Endothelial cell of umbilical vein (primary cell): ENCODE data around the gene CSNK1G1. TPM values are rescaled to one million over a fixed set of nuclear protein-coding genes. Genes with fewer than 3 reads are reported as not detected.

Experiments used
- BruUV-seq: library from RNA; stranded (reverse); fragments of 400-500 nt; replicated peaks from 2 replicates; lab custom pipeline; 2021; lab: Mats Ljungman, UMichigan
- CTCF ChIA-PET: fragments of 300-600, 350-600 bp; sonication (Branson Sonifier 250); formaldehyde crosslinking; loops from one replicate; lab custom pipeline; 2021; ENCODE audit warnings: antibody characterized with exemption, inconsistent platforms; lab: Charles Lee
- POLR2A ChIA-PET: fragments of 300-600, 350-600 bp; sonication (Branson Sonifier 250); formaldehyde crosslinking; loops from one replicate; lab custom pipeline; 2021; ENCODE audit warnings: antibody characterized with exemption, inconsistent platforms; lab: Charles Lee
- DNase-seq: peaks from one replicate; pipeline ENCODE4 v3.0.0-alpha.2; 2011; ENCODE audit warnings: low read depth, low spot score
- FAIRE-seq: peaks from 2 replicates; lab custom pipeline; 2011; peaks lifted over from hg19 to GRCh38; lab: Jason Lieb, UNC
- H2AFZ ChIP-seq: 2 replicates; pipeline ENCODE4 v1.6.0; 2012; ENCODE audit warnings: low read depth, low read length, control low read depth, inconsistent platforms
- H3K27ac ChIP-seq: 2 replicates; pipeline ENCODE4 v1.5.1; 2011; ENCODE audit warnings: low read depth, mild to moderate bottlenecking, control low read depth, low read length, moderate library complexity; ENCODE audit not compliant: insufficient read depth
- H3K27me3 ChIP-seq, 2 experiments: 2 replicates each; pipeline versions ENCODE4 v1.6.0 to v1.6.1; 2011; ENCODE audit warnings: low read length in 2 of 2, mixed read lengths in 1 of 2; ENCODE audit not compliant: control insufficient read depth in 2 of 2, insufficient read depth in 2 of 2
- H3K36me3 ChIP-seq, 2 experiments: 2 replicates in 1 of 2; 3 replicates in 1 of 2; pipeline ENCODE4 v1.5.1; 2011; ENCODE audit warnings: low read length in 2 of 2, mild to moderate bottlenecking in 1 of 2, moderate library complexity in 1 of 2; ENCODE audit not compliant: control insufficient read depth in 2 of 2, insufficient read depth in 2 of 2; ENCODE audit errors: extremely low read depth in 1 of 2
- H3K4me1 ChIP-seq: 3 replicates; pipeline ENCODE4 v1.5.1; 2011; ENCODE audit warnings: mild to moderate bottlenecking, low read length; ENCODE audit not compliant: control insufficient read depth, insufficient read depth; ENCODE audit errors: extremely low read depth
- H3K4me2 ChIP-seq: 2 replicates; pipeline ENCODE4 v1.6.1; 2011; ENCODE audit warnings: low read length, control low read depth, mixed read lengths; ENCODE audit not compliant: insufficient read depth
- H3K4me3 ChIP-seq, 3 experiments: fragments of 200-600 bp in 1 of 3; sonication (generic), shearing (Covaris generic) in 1 of 3; replicated peaks in 1 of 3; 2 replicates each; pipeline ENCODE4 v1.5.1; 2011 to 2016; ENCODE audit warnings: control low read depth in 3 of 3, low read length in 3 of 3, mild to moderate bottlenecking in 2 of 3, inconsistent platforms in 1 of 3, low read depth in 1 of 3, moderate library complexity in 1 of 3; ENCODE audit not compliant: insufficient read depth in 1 of 3
- H3K79me2 ChIP-seq: 2 replicates; pipeline ENCODE4 v1.6.0; 2012; ENCODE audit warnings: low read length, inconsistent platforms; ENCODE audit not compliant: control insufficient read depth, insufficient read depth
- H3K9ac ChIP-seq: replicated peaks from 2 replicates; pipeline ENCODE3; 2011; ENCODE audit warnings: low read length, control low read depth; ENCODE audit not compliant: insufficient read depth; ENCODE audit errors: extremely low read depth
- H3K9me1 ChIP-seq: replicated peaks from 3 replicates; pipeline ENCODE4 v1.6.0; 2011; ENCODE audit warnings: mild to moderate bottlenecking, low read length; ENCODE audit not compliant: control insufficient read depth, insufficient read depth; ENCODE audit errors: extremely low read depth
- H3K9me3 ChIP-seq: replicated peaks from 2 replicates; pipeline ENCODE4 v1.5.1; 2012; ENCODE audit warnings: low read length, inconsistent platforms; ENCODE audit not compliant: control insufficient read depth, insufficient read depth
- H4K20me1 ChIP-seq: replicated peaks from 2 replicates; pipeline ENCODE3; 2011; ENCODE audit warnings: mild to moderate bottlenecking, low read length; ENCODE audit not compliant: control insufficient read depth, insufficient read depth; ENCODE audit errors: extremely low read depth
- CTCF ChIP-seq, 2 donors: IDR thresholded peaks; 1 replicate in 1 of 2; 2 replicates in 1 of 2; pipeline ENCODE4 v1.5.1; 2011; ENCODE audit warnings: low read length in 2 of 2, mild to moderate bottlenecking in 2 of 2, moderate library complexity in 2 of 2, control low read depth in 1 of 2, inconsistent platforms in 1 of 2, low read depth in 1 of 2; ENCODE audit not compliant: insufficient read depth in 1 of 2; ENCODE audit errors: extremely low read depth in 1 of 2
- FOS ChIP-seq: IDR thresholded peaks from 2 replicates; pipeline ENCODE4 v1.6.1; 2011; ENCODE audit warnings: mild to moderate bottlenecking, low read length, moderate library complexity, borderline replicate concordance; ENCODE audit not compliant: insufficient read depth
- GATA2 ChIP-seq: IDR thresholded peaks from 2 replicates; pipeline ENCODE4 v1.7.0; 2011; ENCODE audit warnings: low read depth, mild to moderate bottlenecking, moderate library complexity, mixed read lengths, low read length; ENCODE audit not compliant: insufficient read length, insufficient read depth
- JUN ChIP-seq: IDR thresholded peaks from 2 replicates; pipeline ENCODE4 v1.6.1; 2011; ENCODE audit warnings: borderline replicate concordance, low read depth; ENCODE audit not compliant: insufficient read length, insufficient read depth
- dilution Hi-C: fragments of 300-500 bp; cut with MboI; formaldehyde crosslinking; loops from one replicate; pipeline ENCODE4 v1.15.0; 2019; ENCODE audit warnings: low sequenced_read_pairs; ENCODE audit not compliant: extremely low pct_ligation_motif_present
- intact Hi-C: fragments of 100-400 bp; cut with micrococcal nuclease; formaldehyde crosslinking; loops from one replicate; pipeline ENCODE4 v1.10.0; 2022
- polyA plus RNA-seq, 4 experiments: library from polyadenylated mRNA; depleted of rRNA in 3 of 4; stranded (reverse) in 3 of 4; unstranded in 1 of 4; fragments of >200 nt; gene quantifications; 2 replicates each; pipeline versions ENCODE4 v1.2.1 to v1.2.3, GENCODE V29; 2011 to 2012; ENCODE audit warnings: missing spikeins in 1 of 4
- total RNA-seq: library from RNA; stranded (reverse); gene quantifications from 2 replicates; pipeline ENCODE4 v1.2.3, GENCODE V29; 2021
- TF ChIP-seq, protein P1 (sequence below): IDR thresholded peaks from 2 replicates; pipeline ENCODE4 v1.6.1; 2011; ENCODE audit not compliant: insufficient read depth, insufficient read length

The CSNK1G1 gene
- total and polyA plus RNA-seq, 2 donors (not counting 3 experiments of a cell fraction or from before 2014, with no cell fraction given) = 9.0 to 31.7 TPM

DNA sequence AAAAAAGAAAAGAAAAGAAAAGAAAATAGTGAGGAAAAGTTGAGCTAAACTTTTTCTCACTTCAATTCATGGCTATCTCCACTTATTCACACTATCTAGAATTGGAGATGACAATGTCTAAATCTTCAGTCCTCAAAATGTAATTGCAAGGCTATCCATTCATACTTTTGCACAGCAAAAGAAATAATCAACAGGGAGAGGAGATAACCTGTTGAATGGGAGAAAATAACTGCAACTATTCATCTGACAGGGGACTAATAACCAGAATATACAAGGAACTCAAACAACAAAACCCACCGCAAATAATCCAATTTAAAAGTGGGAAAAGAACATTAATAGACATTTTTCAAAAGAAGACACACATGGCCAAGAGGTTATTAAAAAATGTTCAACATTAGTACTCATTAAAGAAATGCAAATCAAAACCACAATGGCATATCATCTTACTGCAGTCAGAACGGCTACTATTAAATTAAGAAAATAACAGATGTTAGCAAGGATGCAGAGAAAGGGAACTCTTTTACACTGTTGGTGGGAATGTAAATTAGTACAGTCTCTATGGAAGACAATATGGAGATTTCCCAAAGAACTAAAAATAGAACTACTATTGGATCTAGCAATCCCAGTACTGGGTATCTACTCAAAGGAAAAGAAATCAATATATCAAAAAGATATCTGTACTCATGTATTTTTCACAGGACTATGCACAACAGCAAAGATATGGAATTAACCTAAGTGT lies 119.6 kb downstream of the CSNK1G1 start:
- ChIA-PET POLR2A (no interaction called here), CTCF (interaction anchor here (0.6 to 3.3 kb wide), 3 partner anchors 11 to 842 kb away, joined by 3 to 11 read pairs (median 3); no protein-coding TSS in a partner anchor)
- Histone ChIP-seq H3K9ac (no peak overlapping the region), H3K4me3 (no peak overlapping the region), H3K4me2 (no peak overlapping the region), H3K27ac (no peak overlapping the region), H2AFZ (no peak overlapping the region), H3K9me3 (no peaks in the 10 kb centered on the region), H3K27me3 (no peaks in the 10 kb centered on the region), H3K79me2 (peaks cover 14% of the 10 kb centered on the region), H4K20me1 (peaks cover 3% of the 10 kb centered on the region), H3K4me1 (peaks cover 2% of the 10 kb centered on the region), H3K9me1 (no peaks in the 10 kb centered on the region), H3K36me3 (no peaks in the 10 kb centered on the region)
- DNase-seq (no peak), FAIRE-seq (no peak)
- dilution Hi-C loops (no loop called here), intact Hi-C loops (no loop called here)
- TF ChIP-seq JUN (no peak), FOS (no peak), CTCF (IDR thresholded peaks at IDR 0.05; ENCODE audit: extremely low read depth in 1 of 2, insufficient read depth in 1 of 2, low read depth in 1 of 2, low read length in 2 of 2) (no peak), GATA2 (no peak)
- TF ChIP-seq, protein P1, sequence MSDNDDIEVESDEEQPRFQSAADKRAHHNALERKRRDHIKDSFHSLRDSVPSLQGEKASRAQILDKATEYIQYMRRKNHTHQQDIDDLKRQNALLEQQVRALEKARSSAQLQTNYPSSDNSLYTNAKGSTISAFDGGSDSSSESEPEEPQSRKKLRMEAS = no peak
- BruUV-seq = no TSS peak
